ENCODE measurements around the gene RABGGTA.
A peak's percentile ranks its signal among the peaks of the same experiment; 100 is the strongest.
"Not testable (repeated sequence)": the region's sequence is repeated elsewhere in the genome, so short reads cannot be mapped to it uniquely, and the experiment has no call there.

RABGGTA gene

GRCh38 chr14:24231263-24232120 lies 39.9 kb downstream of the RABGGTA start:
- no peak for DNase-seq (ENCODE audit: low read depth)
- in situ Hi-C loops (cut with HindIII; ENCODE audit: low sequenced_read_pairs) = no loop called here
- no peak for TF ChIP-seq CTCF (IDR thresholded peaks at IDR 0.05; ENCODE audit: low read depth, low read length, missing control alignments)
- peak overlapping the region; percentile 76 for H3K4me3 ChIP-seq (ENCODE audit: low read depth, low read length)

GRCh38 chr14:24228902-24229301 lies 42.5 kb downstream of the RABGGTA start:
- no peak for DNase-seq (ENCODE audit: low read depth)
- TF ChIP-seq CTCF (IDR thresholded peaks at IDR 0.05; ENCODE audit: low read depth, low read length, missing control alignments) = no peak
- in situ Hi-C loops (cut with HindIII; ENCODE audit: low sequenced_read_pairs) = no loop called here
- no peak overlapping the region for H3K4me3 ChIP-seq (ENCODE audit: low read depth, low read length)

- H3K4me3 ChIP-seq (ENCODE audit: low read depth, low read length) = no peak overlapping the region
- TF ChIP-seq CTCF (IDR thresholded peaks at IDR 0.05; ENCODE audit: low read depth, low read length, missing control alignments) = no peak
- DNase-seq (ENCODE audit: low read depth) = no peak
- in situ Hi-C loops (cut with HindIII; ENCODE audit: low sequenced_read_pairs) = no loop called here
These were observed 44.9 kb downstream of the RABGGTA start for GRCh38 chr14:24226473-24226872.

- H3K4me3 ChIP-seq (ENCODE audit: low read depth, low read length) = no peak overlapping the region
- no peak for TF ChIP-seq CTCF (IDR thresholded peaks at IDR 0.05; ENCODE audit: low read depth, low read length, missing control alignments)
- DNase-seq (ENCODE audit: low read depth) = peak; percentile 66
- in situ Hi-C loops (cut with HindIII; ENCODE audit: low sequenced_read_pairs) = no loop called here
These were observed 46.8 kb downstream of the RABGGTA start for GRCh38 chr14:24224618-24225071.

GRCh38 chr14:24222987-24223386 lies 48.4 kb downstream of the RABGGTA start:
- DNase-seq (ENCODE audit: low read depth); in situ Hi-C loops (cut with HindIII; ENCODE audit: low sequenced_read_pairs); H3K4me3 ChIP-seq (ENCODE audit: low read depth, low read length): not testable (repeated sequence)

- in situ Hi-C loops (cut with HindIII; ENCODE audit: low sequenced_read_pairs) = no loop called here
- TF ChIP-seq CTCF (IDR thresholded peaks at IDR 0.05; ENCODE audit: low read depth, low read length, missing control alignments) = no peak
- H3K4me3 ChIP-seq (ENCODE audit: low read depth, low read length) = no peak overlapping the region
- no peak for DNase-seq (ENCODE audit: low read depth)
These were observed 51.9 kb downstream of the RABGGTA start for GRCh38 chr14:24219521-24219920.

- TF ChIP-seq CTCF (IDR thresholded peaks at IDR 0.05; ENCODE audit: low read depth, low read length, missing control alignments) = no peak
These were observed 52.3 kb downstream of the RABGGTA start for GRCh38 chr14:24219080-24219479.

GRCh38 chr14:24216876-24217275 lies 54.5 kb downstream of the RABGGTA start:
- H3K4me3 ChIP-seq (ENCODE audit: low read depth, low read length); DNase-seq (ENCODE audit: low read depth); in situ Hi-C loops (cut with HindIII; ENCODE audit: low sequenced_read_pairs): not testable (repeated sequence)

More at GRCh38 chr14:24219080-24219479, 52.3 kb downstream of the RABGGTA start:
- in situ Hi-C loops (cut with HindIII; ENCODE audit: low sequenced_read_pairs) = no loop called here
- no peak for DNase-seq (ENCODE audit: low read depth)
- H3K4me3 ChIP-seq (ENCODE audit: low read depth, low read length) = no peak overlapping the region
